Lung (tissue), 12 donors: ENCODE data around the gene TNS3. TPM values are rescaled to one million over a fixed set of nuclear protein-coding genes. Genes with fewer than 3 reads are reported as not detected.

ENCODE experiments used
- ATAC-seq: fragments of 200-7000 bp; cut with Tn5 transposase; one replicate; pipeline ENCODE4 v1.9.1; 2020; ENCODE audit warnings: moderate number of reproducible peaks; ENCODE audit not compliant: insufficient read depth, low FRiP score
- DNase-seq, 3 donors: peaks; one replicate each; pipeline ENCODE4 v3.0.0-alpha.2; 2013 to 2017
- H3K27ac ChIP-seq, 2 donors: one replicate each; pipeline ENCODE4 v1.5.1; 2013; ENCODE audit warnings: mild to moderate bottlenecking in 2 of 2, moderate library complexity in 2 of 2, control low read depth in 1 of 2, inconsistent platforms in 1 of 2, low read depth in 1 of 2, low read length in 1 of 2
- H3K27me3 ChIP-seq, 3 donors: one replicate each; pipeline ENCODE4 v1.5.1; 2013; ENCODE audit warnings: low read length in 2 of 3; ENCODE audit not compliant: control insufficient read depth in 3 of 3, insufficient read depth in 3 of 3
- H3K36me3 ChIP-seq, 4 donors: one replicate each; pipeline ENCODE4 v1.5.1; 2013; ENCODE audit warnings: low read length in 4 of 4, mild to moderate bottlenecking in 1 of 4, moderate library complexity in 1 of 4; ENCODE audit not compliant: control insufficient read depth in 4 of 4, insufficient read depth in 4 of 4
- H3K4me1 ChIP-seq, 5 donors: one replicate each; pipeline ENCODE4 v1.5.1; 2013; ENCODE audit warnings: low read length in 5 of 5, mild to moderate bottlenecking in 2 of 5, moderate library complexity in 1 of 5; ENCODE audit not compliant: control insufficient read depth in 5 of 5, insufficient read depth in 5 of 5
- H3K4me3 ChIP-seq: one replicate; pipeline ENCODE4 v1.5.1; 2013; ENCODE audit warnings: mild to moderate bottlenecking, control low read depth, moderate library complexity
- H3K9ac ChIP-seq, 2 donors: one replicate each; pipeline ENCODE4 v1.5.1; 2013; ENCODE audit warnings: low read length in 2 of 2, control low read depth in 1 of 2; ENCODE audit not compliant: insufficient read depth in 1 of 2
- H3K9me3 ChIP-seq, 4 donors: one replicate each; pipeline ENCODE4 v1.5.1; 2013; ENCODE audit warnings: low read length in 3 of 4, mild to moderate bottlenecking in 1 of 4, moderate library complexity in 1 of 4; ENCODE audit not compliant: control insufficient read depth in 4 of 4, insufficient read depth in 3 of 4
- WGBS, 2 donors: extraction: QIAGEN DNeasy Blood & Tissue Kit; methylation state at CpG; one replicate each; pipeline ENCODE4 v1.1.7; 2013; 5-methylcytosine and 5-hydroxymethylcytosine counted together
- polyA plus RNA-seq, 2 donors: library from polyadenylated mRNA; stranded (reverse); fragments of 200-250 nt; gene quantifications; one replicate each; pipeline ENCODE4 v1.2.1, GENCODE V29; 2013
- total RNA-seq, 2 donors: library from RNA; depleted of rRNA in 1 of 2; stranded (reverse); fragments of >200 nt in 1 of 2; gene quantifications; one replicate each; pipeline ENCODE4 v1.2.1, GENCODE V29; 2014 to 2021
- TF ChIP-seq, protein P1 (sequence below): IDR thresholded peaks from 2 replicates; pipeline ENCODE4 v1.5.1; 2012; ENCODE audit warnings: mild to moderate bottlenecking; ENCODE audit errors: control extremely low read depth, extremely low read depth
- donor health status: control.
- donor health status: control.
- donor health status: Bipolar disorder and iron deficiency.
- donor health status: healthy.
- donor health status: DM: yes; HTN: yes; CAD: no.

The TNS3 gene
- total and polyA plus RNA-seq, 4 donors: 23.8 to 140 (median 85.7) TPM

DNA sequence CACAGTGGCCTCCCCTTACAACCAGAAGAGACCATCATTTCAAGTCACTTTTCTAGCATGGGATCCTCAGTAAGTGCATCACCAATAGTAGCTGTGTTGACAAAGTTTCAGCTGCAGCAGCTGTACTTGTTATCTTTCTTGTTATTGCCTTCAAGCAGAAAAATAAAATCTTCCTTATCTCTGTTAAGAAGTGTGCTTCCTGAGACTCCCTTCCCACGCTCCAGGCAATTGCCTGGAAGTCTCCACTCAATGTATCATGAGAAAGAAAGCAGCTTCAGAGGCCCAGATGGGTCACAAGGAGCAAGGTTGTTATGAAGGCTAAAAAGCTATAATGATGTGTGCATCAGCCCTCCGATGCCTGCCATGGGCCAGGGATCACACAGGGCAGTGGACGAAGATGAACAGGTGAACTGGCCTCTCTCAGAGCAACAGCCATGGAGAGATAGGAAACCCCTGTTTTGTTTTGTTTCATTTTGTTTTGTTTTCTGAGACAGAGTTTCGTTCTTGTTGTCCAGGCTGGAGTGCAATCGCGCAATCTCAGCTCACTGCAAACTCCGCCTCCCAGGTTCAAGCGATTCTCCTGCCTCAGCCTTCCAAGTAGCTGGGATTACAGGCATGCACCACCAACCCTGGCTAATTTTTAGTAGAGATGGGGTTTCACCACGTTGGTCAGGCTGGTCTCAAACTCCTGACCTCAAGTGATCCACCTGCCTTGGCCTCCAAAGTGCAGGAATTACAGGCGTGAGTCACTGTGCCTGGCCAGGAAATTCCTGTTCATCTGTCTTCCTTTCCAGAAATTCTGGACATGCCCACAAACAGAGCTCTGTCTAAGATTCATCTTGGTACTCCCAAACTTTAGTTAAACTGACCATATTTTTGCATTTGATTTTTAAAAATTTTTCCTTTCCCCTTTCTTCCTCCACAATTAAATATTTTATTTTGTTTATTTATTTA lies 340.5 kb downstream of the TNS3 start:
- H3K27ac ChIP-seq: no peak overlapping the region
- no peaks in the 10 kb centered on the region for H3K27me3 ChIP-seq
- DNase-seq (no peak), ATAC-seq (no peak)
- no peak overlapping the region for H3K9ac ChIP-seq
- TF ChIP-seq, protein P1, sequence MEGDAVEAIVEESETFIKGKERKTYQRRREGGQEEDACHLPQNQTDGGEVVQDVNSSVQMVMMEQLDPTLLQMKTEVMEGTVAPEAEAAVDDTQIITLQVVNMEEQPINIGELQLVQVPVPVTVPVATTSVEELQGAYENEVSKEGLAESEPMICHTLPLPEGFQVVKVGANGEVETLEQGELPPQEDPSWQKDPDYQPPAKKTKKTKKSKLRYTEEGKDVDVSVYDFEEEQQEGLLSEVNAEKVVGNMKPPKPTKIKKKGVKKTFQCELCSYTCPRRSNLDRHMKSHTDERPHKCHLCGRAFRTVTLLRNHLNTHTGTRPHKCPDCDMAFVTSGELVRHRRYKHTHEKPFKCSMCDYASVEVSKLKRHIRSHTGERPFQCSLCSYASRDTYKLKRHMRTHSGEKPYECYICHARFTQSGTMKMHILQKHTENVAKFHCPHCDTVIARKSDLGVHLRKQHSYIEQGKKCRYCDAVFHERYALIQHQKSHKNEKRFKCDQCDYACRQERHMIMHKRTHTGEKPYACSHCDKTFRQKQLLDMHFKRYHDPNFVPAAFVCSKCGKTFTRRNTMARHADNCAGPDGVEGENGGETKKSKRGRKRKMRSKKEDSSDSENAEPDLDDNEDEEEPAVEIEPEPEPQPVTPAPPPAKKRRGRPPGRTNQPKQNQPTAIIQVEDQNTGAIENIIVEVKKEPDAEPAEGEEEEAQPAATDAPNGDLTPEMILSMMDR: no peak
- no peaks in the 10 kb centered on the region for H3K36me3 ChIP-seq
- no peaks in the 10 kb centered on the region for H3K9me3 ChIP-seq
- 82 to 84% methylated on average over 10 of the region's 10 CpGs for WGBS, 2 donors
- H3K4me1 ChIP-seq: no peaks in the 10 kb centered on the region
- H3K4me3 ChIP-seq: no peak overlapping the region

DNA sequence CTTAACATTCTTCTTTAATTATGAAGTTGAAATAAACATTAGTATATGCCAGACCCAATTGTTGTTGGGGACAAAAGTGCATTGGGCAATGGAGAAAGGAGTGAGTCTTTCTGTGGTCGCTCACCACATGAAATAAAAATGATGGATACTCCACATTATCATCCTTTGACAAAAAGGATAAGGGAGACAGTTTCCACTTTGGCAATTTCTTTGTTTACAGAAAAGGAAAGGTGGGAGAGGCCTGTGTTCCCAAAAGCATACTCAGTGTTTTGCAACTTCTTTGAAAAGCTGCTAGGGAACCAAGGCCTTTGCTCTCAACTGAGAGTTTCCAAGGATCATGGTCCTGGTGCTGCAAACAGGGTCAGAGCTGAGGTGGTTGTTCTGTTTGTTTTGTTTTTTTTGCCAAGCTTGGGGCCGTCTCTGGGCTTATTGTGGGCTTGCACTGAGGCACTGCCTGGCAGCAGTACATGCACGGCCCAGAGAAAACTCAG lies 341.9 kb downstream of the TNS3 start:
- no peak for ATAC-seq
- Histone ChIP-seq H3K27me3 (no peaks in the 10 kb centered on the region), H3K4me3 (no peak overlapping the region), H3K36me3 (no peaks in the 10 kb centered on the region), H3K9ac (no peak overlapping the region), H3K4me1 (no peaks in the 10 kb centered on the region), H3K9me3 (no peaks in the 10 kb centered on the region), H3K27ac (no peak overlapping the region)
- DNase-seq: no peak
- WGBS, 2 donors: 79 to 89% methylated on average over 3 of the region's 3 CpGs
- TF ChIP-seq, protein P1: no peak

DNA sequence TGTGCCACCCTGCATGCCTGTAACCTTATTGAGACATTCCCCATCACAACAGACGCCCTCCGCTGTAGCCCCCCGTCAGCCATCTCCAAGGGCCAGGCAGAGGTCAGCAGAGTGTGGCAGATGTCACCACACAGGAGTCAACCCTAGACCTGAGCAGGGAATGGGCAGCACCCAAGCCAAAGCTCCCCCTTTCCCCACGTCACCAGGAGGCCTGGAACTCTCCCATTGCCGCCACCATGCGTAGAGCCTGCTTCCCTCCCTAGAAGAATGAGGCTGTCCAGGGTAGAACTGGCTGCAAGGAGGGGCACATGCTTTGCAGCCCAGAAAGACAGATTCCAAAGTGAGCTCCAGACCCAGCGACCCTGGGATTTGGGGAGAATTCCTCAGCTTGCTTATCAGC lies 342.9 kb downstream of the TNS3 start:
- no peak for DNase-seq
- no peak overlapping the region for H3K27ac ChIP-seq
- 83 to 91% methylated on average over 7 of the region's 7 CpGs for whole genome bisulfite sequencing, 2 donors
- ATAC-seq: no peak
- no peaks in the 10 kb centered on the region for H3K36me3 ChIP-seq
- H3K4me3 ChIP-seq: no peak overlapping the region
- H3K27me3 ChIP-seq: no peaks in the 10 kb centered on the region
- no peak overlapping the region for H3K9ac ChIP-seq
- no peaks in the 10 kb centered on the region for H3K9me3 ChIP-seq
- TF ChIP-seq, protein P1: no peak
- no peaks in the 10 kb centered on the region for H3K4me1 ChIP-seq
